Heart left ventricle (tissue), 16 donors: ENCODE data around the gene PDCD1. TPM values are rescaled to one million over a fixed set of nuclear protein-coding genes. Genes with fewer than 3 reads are reported as not detected.

Experiments used
- ATAC-seq, 4 donors: fragments of 200-7000 bp; cut with Tn5 transposase; one replicate each; pipeline ENCODE4 v1.9.1; 2020 to 2022; ENCODE audit warnings: moderate library complexity in 4 of 4, mild to moderate bottlenecking in 3 of 4, moderate number of reproducible peaks in 1 of 4
- DNase-seq, 5 donors: peaks; one replicate each; pipeline ENCODE4 v3.0.0-alpha.2; 2020
- H3K27ac ChIP-seq, 12 donors: fragments of 200-600 bp; sonication (generic) in 4 of 12; one replicate each; pipeline versions ENCODE4 v1.5.0 to v1.8.0; 2016 to 2022; ENCODE audit warnings: mild to moderate bottlenecking in 2 of 12
- H3K27me3 ChIP-seq, 9 donors: fragments of 200-600 bp; sonication (generic) in 2 of 9; one replicate each; pipeline versions ENCODE4 v1.5.1 to v1.8.0; 2016 to 2022; ENCODE audit warnings: mild to moderate bottlenecking in 3 of 9
- H3K36me3 ChIP-seq, 9 donors: fragments of 200-600 bp; sonication (generic) in 2 of 9; one replicate each; pipeline versions ENCODE4 v1.5.0 to v1.8.0; 2018 to 2022; ENCODE audit warnings: mild to moderate bottlenecking in 2 of 9
- H3K4me1 ChIP-seq, 12 donors: fragments of 200-600 bp; sonication (generic) in 4 of 12; one replicate each; pipeline versions ENCODE4 v1.5.0 to v1.8.0; 2016 to 2022; ENCODE audit warnings: mild to moderate bottlenecking in 3 of 12
- H3K4me3 ChIP-seq, 12 donors: fragments of 200-600 bp; sonication (generic) in 4 of 12; one replicate each; pipeline versions ENCODE4 v1.5.0 to v1.8.0; 2017 to 2022; ENCODE audit warnings: mild to moderate bottlenecking in 9 of 12, moderate library complexity in 4 of 12
- H3K9me3 ChIP-seq, 12 donors: fragments of 200-600 bp; sonication (generic) in 4 of 12; one replicate each; pipeline versions ENCODE4 v1.5.0 to v1.8.0; 2016 to 2022; ENCODE audit warnings: mild to moderate bottlenecking in 1 of 12
- POLR2A ChIP-seq, 2 donors: fragments of 450-650 bp; IDR thresholded peaks; one replicate each; pipeline ENCODE4 v1.6.1; 2017; ENCODE audit warnings: antibody characterized with exemption in 2 of 2, mild to moderate bottlenecking in 2 of 2, moderate library complexity in 2 of 2
- WGBS, 4 donors: extraction: QIAGEN DNeasy Blood & Tissue Kit in 2 of 4; methylation state at CpG; one replicate each; pipeline versions ENCODE4 v1.1.5 to v1.1.7; 2013 to 2018; 5-methylcytosine and 5-hydroxymethylcytosine counted together
- intact Hi-C, 10 donors: fragments of 100-400 bp; cut with DNase I; formaldehyde crosslinking; loops; one replicate each; pipeline versions ENCODE4 v1.11.1 to v1.14.2; 2022
- polyA plus RNA-seq, 2 donors: library from polyadenylated mRNA; stranded (reverse); fragments of 200-250 nt; gene quantifications; one replicate each; pipeline ENCODE4 v1.2.3, GENCODE V29; 2013
- total RNA-seq, 9 donors: library from RNA; depleted of rRNA in 2 of 9; stranded (reverse); fragments of >200 nt in 2 of 9; fragmentation: NEBNext Ultra II Directional in 3 of 9; extraction: Animal tissue kit (Norgen Biotek cat#: 25700) in 3 of 9; gene quantifications; one replicate each; pipeline versions ENCODE4 v1.1.0 to v1.2.4, GENCODE V29; 2016 to 2023
- TF ChIP-seq, protein P1 (sequence below), 12 donors: fragments of 200-600 bp; sonication (generic) in 4 of 12; IDR thresholded peaks; one replicate each; pipeline versions ENCODE4 v1.5.0 to v1.8.0; 2018 to 2022; ENCODE audit warnings: antibody characterized with exemption in 12 of 12, mild to moderate bottlenecking in 5 of 12
- donor health status: ischemic (EF 13 %, LVEDD 7.1; RV severe dilation, severe dysfunction).
- donor health status: healthy with polysubstance abuse.
- donor health status: DM: no; HTN: yes; CAD: no.
- donor health status: DM: no; HTN: no; CAD: no.
- donor health status: ischemic (EF 25% LVEDD 6.9; RV normal size, moderate dysfunction).
- donor health status: ischemic (EF 25% LVEDD 5.7; RV mildly dilated, moderate dysfunction).
- donor health status: healthy.
- donor health status: DM: yes; HTN: yes; CAD: no.
- donor health status: ischemic (EF 35%, LVEDD 5.7; RV mildly dilated, moderate dysfunction).
- donor health status: nonischemic (EF 11% LVEDD 7.7; RV severe dilation, severe dysfunction).
- donor health status: DM: yes; HTN: yes; CAD: no.
- donor health status: PGD.
- donor health status: ischemic (EF 29% LVEDD 5.4; RV normal size, mild dysfunction).
- donor health status: nonischemic (EF 23%, LVEDD 6.1; RV moderate dilation, normal function).

PDCD1 gene
- total and polyA plus RNA-seq, 11 donors = 0.27 to 7.6 (median 1.4) TPM

DNA sequence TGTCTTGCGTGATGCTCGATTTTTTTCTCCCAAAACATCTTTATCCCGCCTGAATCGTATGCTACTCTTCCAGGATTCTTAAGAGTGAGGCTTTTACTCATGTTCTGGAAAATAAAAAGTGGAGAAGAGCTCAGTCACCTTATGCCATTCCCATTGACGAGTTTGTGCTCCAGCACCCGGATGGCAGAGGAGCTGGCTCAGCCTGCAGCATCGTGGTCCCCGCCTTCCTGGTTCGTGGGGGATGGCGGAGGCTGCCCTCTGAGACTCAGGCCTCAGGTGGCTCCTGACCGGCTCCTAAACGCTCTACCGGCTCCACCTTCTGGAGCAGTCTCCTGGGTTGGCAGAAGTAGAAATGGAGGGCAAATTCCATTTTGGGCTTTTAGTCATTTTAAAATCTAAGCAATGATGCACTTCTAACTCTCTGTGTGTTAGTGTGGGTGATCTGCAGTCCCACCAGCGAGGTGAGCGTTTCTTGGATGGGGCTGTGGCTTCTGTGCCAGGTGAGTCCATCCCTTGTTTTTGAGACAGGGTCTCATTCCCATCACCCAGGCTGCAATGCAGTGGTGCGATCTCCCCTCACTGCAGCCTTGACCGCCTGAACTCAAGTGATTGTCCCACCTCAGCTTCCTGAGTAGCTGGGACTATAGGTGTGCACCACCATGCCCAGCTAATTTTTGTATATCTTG lies 38.7 kb upstream of the PDCD1 start:
- Histone ChIP-seq H3K27me3 (peaks cover 0 to 21% (median 0%) of the 10 kb centered on the region in 9 donors), H3K36me3 (no peaks in the 10 kb centered on the region), H3K9me3 (no peaks in the 10 kb centered on the region), H3K4me3 (no peak overlapping the region), H3K27ac (no peak overlapping the region), H3K4me1 (peaks cover 0 to 26% (median 4%) of the 10 kb centered on the region in 12 donors)
- intact Hi-C loops = no loop called here
- DNase-seq (peak in 2 of 5 donors; percentile 10 to 15), ATAC-seq (no peak)
- WGBS, 4 donors = 85 to 90% (median 88%) methylated on average over 17 of the region's 17 CpGs
- TF ChIP-seq, protein P1, sequence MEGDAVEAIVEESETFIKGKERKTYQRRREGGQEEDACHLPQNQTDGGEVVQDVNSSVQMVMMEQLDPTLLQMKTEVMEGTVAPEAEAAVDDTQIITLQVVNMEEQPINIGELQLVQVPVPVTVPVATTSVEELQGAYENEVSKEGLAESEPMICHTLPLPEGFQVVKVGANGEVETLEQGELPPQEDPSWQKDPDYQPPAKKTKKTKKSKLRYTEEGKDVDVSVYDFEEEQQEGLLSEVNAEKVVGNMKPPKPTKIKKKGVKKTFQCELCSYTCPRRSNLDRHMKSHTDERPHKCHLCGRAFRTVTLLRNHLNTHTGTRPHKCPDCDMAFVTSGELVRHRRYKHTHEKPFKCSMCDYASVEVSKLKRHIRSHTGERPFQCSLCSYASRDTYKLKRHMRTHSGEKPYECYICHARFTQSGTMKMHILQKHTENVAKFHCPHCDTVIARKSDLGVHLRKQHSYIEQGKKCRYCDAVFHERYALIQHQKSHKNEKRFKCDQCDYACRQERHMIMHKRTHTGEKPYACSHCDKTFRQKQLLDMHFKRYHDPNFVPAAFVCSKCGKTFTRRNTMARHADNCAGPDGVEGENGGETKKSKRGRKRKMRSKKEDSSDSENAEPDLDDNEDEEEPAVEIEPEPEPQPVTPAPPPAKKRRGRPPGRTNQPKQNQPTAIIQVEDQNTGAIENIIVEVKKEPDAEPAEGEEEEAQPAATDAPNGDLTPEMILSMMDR (IDR thresholded peaks at IDR 0.05) = no peak
- no peak for TF ChIP-seq POLR2A (IDR thresholded peaks at IDR 0.05)

DNA sequence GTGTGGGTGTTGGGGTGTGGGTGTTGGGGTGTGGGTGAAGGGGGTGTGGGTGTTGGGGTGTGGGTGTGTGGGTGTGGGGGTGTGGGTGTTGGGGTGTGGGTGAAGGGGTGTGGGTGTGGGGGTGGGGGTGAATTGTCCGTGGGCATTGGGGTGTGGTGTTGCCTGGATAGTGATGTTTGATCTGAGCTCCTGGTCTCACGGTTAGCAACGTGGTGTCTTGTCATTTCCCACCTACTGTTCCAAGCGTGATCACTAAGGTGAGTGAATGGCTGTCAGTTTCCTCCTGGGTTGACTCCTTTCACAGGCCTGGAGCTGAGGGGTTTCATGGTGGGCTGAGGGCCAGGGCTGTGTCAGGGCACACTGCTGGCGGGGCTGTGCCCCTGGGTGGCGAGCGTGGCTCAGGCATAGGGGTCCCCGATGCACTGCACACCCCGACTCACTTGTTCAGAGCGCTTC lies 38.1 kb upstream of the PDCD1 start:
- ATAC-seq (no peak), DNase-seq (peak in 2 of 5 donors; percentile 3 to 52)
- no peak overlapping the region for H3K27ac ChIP-seq
- H3K36me3 ChIP-seq = no peaks in the 10 kb centered on the region
- intact Hi-C loops = no loop called here
- no peaks in the 10 kb centered on the region for H3K9me3 ChIP-seq
- peaks cover 0 to 21% (median 0%) of the 10 kb centered on the region in 9 donors for H3K27me3 ChIP-seq
- H3K4me3 ChIP-seq = no peak overlapping the region
- 82 to 91% (median 87%) methylated on average over 8 to 10 of the region's 10 CpGs for WGBS, 4 donors
- peaks cover 0 to 23% (median 4%) of the 10 kb centered on the region in 12 donors for H3K4me1 ChIP-seq
- TF ChIP-seq, protein P1 (IDR thresholded peaks at IDR 0.05) = no peak
- no peak for TF ChIP-seq POLR2A (IDR thresholded peaks at IDR 0.05)

- ATAC-seq (peak in 2 of 4 donors; percentile 6 to 39), DNase-seq (peak in 3 of 5 donors; percentile 14 to 56 (median 21))
- intact Hi-C loops = no loop called here
- no peak for TF ChIP-seq POLR2A (IDR thresholded peaks at IDR 0.05)
- TF ChIP-seq, protein P1 (IDR thresholded peaks at IDR 0.05) = no peak
- Histone ChIP-seq H3K27me3 (peaks cover 0 to 13% (median 0%) of the 10 kb centered on the region in 9 donors), H3K4me1 (peaks cover 0 to 21% (median 2%) of the 10 kb centered on the region in 12 donors), H3K27ac (no peak overlapping the region), H3K4me3 (no peak overlapping the region), H3K9me3 (no peaks in the 10 kb centered on the region), H3K36me3 (no peaks in the 10 kb centered on the region)
- WGBS, 4 donors = 51 to 68% (median 58%) methylated on average over 21 to 26 of the region's 26 CpGs
Observed at GRCh38 chr2:241895712-241896641, 37.3 kb upstream of the PDCD1 start.

- no peak for TF ChIP-seq POLR2A (IDR thresholded peaks at IDR 0.05)
- TF ChIP-seq, protein P1 (IDR thresholded peaks at IDR 0.05) = no peak
- H3K27ac ChIP-seq = no peak overlapping the region
- peaks cover 0 to 19% (median 2%) of the 10 kb centered on the region in 12 donors for H3K4me1 ChIP-seq
- H3K27me3 ChIP-seq = peaks cover 0 to 7% (median 0%) of the 10 kb centered on the region in 9 donors
- ATAC-seq (no peak), DNase-seq (peak in 1 of 5 donors; percentile 20)
- intact Hi-C loops = no loop called here
- H3K9me3 ChIP-seq = no peaks in the 10 kb centered on the region
- WGBS, 4 donors = 83 to 89% (median 84%) methylated on average over 7 to 11 of the region's 11 CpGs
- H3K36me3 ChIP-seq = no peaks in the 10 kb centered on the region
- no peak overlapping the region for H3K4me3 ChIP-seq
Observed at GRCh38 chr2:241895427-241895711, 36.7 kb upstream of the PDCD1 start.
